Hindlimb muscle (tissue), 1 donor: ENCODE measurements around the gene TMPRSS2. TPM values are rescaled to one million over a fixed set of nuclear protein-coding genes. Genes with fewer than 3 reads are reported as not detected.

Source experiments
- DNase-seq: peaks from one replicate; pipeline ENCODE4 v3.0.0-alpha.2; 2013
- polyA plus RNA-seq: library from polyadenylated mRNA; unstranded; fragments of 120-200 nt; gene quantifications from one replicate; pipeline ENCODE4 v1.2.1, GENCODE V29; 2013; ENCODE audit not compliant: insufficient read length

Gene TMPRSS2
- polyA plus RNA-seq, 1 donor, result not detected

DNA sequence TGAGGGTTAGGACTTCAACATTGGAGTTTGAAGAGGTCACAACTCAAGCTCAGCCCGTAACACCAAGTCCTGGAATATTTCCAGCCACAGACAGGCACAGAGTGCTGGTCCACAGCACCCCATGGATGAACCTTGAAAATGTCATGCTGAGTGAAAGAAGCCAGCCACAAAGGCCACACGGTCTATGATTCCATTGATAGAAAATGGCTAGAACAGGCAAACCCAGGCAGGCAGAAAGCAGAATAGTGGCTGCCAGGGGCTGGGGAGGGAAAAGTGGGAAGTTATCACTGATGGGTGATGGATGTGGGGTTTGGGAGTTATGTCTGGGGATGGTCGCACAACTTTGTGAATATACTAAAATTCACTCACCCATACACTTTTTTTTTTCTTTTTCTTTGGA, 60.6 kb downstream of the TMPRSS2 start:
- DNase-seq, result no peak

DNA sequence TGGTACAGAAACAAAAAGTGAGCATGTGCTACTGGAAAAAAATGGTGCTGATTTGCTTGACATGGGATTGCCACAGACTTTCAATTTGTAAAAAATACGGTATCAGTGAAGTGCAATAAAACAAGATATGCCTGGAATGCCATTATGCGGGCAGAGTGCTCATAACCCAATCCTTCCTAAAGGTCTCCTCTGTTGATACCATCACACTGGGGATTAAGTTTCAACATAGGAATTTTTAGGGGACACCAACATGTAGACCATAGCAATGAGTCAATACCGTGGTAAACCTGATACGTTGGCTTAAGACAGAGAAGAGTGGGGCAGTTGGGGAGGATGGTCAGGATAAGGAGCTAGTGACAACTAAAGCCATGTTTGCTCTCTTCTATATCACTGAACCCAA, 61.4 kb downstream of the TMPRSS2 start:
- DNase-seq, result no peak

DNA sequence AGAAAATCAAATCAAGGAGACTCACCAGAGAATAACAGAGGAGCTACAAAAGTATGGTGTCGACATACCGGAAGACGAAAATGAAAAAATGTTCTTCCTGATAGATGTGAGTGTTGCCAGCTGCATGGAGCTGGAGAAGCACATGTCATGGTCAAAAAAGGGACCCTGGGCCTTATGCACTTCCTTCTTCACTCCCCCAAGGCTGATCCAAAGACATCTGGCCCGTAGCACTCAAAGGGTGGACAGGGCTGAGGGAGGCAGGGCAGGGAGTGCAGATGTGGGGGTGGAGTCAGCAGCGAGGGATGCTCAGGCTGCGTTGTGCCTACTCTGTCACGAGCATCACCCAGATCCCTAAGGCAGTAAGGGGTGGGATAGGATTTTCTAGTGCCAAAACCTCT, 62.5 kb downstream of the TMPRSS2 start:
- DNase-seq, result no peak

GRCh38 chr21:41444703-41445464, 63.1 kb downstream of the TMPRSS2 start:
- DNase-seq, result no peak

- DNase-seq, result no peak
Measured at GRCh38 chr21:41443562-41443961, 64.4 kb downstream of the TMPRSS2 start.

- DNase-seq, result no peak
Measured at GRCh38 chr21:41442481-41443186, 65.3 kb downstream of the TMPRSS2 start.

DNA sequence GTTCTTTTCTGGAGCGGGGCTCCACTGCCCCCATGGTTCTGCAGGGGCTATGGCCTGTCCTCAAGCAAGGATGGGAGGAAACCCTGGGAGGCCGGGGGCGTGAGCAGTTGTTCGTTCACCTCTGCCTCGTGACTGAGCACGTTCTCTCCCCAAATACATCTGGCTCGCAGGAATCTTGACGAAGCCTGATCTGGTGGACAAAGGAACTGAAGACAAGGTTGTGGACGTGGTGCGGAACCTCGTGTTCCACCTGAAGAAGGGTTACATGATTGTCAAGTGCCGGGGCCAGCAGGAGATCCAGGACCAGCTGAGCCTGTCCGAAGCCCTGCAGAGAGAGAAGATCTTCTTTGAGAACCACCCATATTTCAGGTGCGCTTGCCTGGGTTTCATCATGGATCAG, 66.4 kb downstream of the TMPRSS2 start:
- DNase-seq, result no peak

DNA sequence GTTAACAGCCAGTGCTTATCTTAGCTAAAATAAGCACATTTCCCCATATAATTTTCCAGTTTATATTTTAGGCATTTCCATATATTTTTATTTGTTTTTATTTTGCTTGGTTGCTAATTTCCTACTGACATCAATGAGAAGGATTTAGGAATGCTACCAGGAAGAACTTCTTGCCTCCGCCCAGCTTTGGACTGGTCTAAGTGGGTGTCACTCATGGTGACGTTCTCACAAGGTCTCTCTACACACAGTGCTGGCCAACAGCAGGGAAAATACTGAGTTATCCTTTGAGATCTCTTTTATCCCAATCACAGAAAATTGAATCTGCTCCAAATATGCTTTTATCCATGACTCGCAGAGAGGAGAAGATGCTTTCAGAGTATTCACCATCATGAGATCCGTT, 68.7 kb downstream of the TMPRSS2 start:
- no peak for DNase-seq

DNA sequence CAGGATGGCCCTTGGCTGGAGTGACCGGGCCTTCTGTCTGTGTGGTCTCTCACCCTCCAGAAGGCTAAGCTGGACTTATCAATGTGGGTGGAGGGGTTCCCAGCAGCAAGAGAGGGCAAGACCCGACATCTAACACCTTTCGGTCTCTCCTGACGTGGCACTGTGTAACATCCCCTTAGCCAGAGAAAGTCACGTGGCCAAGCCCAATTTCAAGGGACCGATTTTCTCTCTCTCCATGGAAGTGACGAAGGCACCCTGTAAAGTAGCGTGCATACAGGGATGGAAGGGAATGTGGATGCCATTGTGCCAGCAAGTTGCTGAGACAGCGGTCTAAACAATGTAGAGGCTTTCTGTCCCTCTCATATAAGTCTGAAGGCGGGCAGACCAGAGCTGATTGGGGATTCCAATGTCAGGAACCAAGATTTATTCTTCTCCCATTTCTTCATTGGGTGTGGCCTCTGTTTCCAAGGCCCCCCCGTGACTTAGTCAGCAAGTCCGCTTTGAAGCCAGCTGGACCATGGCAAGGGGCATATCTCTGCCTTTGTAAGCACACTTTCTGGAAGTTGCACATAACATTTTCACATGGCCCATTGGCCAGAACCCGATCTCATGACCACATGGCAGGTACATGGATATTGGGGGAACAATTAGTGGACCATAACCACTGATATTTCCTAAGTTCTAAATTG, 69.4 kb downstream of the TMPRSS2 start:
- no peak for DNase-seq

- no peak for DNase-seq
Measured at GRCh38 chr21:41437729-41438128, 70.2 kb downstream of the TMPRSS2 start.

DNA sequence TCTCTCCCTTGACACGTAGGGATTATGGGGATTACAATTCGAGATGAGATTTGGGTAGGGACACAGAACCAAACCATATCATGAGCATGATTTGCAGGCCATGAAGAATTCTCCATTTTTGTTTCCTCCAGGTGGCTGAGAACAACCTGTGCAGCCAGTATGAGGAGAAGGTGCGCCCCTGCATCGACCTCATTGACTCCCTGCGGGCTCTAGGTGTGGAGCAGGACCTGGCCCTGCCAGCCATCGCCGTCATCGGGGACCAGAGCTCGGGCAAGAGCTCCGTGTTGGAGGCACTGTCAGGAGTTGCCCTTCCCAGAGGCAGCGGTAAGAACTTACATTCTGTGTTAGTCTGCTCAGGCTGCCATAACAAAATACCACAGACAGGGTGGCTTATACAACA, 72.3 kb downstream of the TMPRSS2 start:
- DNase-seq, result no peak

DNA sequence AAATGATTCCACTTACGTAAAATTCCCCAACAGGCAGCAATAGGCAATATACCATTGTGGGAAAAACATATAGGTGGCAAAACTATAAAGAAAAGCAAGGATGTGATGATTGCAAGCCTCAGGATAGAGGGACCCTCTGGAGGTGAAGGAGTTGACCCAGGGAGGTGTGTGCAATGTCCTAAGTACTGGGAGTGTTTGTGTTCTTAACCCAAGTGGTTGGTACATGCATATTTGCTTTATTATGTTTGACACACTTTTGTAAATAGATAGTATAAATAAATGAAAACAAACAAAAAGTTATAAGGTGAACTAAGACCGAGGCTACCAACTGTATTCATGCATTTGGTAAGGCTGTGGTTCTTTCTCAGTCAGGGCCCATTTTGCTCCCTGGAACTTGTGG, 74.4 kb downstream of the TMPRSS2 start:
- no peak for DNase-seq

DNA sequence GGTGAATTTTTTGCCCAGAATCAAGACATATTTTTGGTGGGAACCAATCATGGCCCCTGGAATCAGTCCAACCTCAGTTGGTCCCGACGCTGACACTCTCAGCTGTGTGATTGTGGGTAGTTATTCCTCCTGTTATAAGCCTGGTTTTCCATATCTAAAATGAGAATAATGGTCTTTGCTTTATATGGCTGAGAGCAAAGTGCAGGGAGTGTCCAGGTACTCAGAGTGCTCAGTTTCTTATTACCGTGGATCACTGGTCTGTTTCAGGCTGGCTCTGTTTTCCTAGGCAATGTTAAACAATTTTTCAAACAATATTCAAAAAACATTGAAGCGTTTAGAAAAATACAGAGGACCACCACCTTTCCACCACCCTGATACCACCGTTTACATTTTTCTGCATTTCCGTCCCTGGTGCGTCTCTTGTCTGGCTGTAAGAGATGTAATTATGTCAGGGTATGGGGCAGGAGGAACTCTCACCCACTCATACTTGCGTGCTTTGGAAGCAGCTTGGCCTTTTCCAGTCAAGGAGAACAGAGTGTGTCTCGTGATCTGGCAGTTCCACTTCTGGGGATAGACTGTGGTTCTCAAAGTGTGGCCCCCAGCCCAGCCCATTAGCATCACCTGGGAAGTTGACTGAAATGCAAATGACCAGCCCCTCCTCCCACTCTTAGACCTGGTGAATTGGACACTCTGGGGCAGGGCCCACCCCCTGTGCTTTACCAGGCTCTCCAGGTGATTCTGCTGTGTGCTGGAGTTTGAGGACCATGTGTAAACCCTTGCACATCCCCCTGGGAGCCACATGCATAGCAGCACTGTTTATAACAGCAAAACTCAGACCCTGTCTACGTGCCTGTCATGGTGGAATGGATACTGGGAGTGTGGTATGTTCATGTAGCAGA, 75.1 kb downstream of the TMPRSS2 start:
- no peak for DNase-seq

DNA sequence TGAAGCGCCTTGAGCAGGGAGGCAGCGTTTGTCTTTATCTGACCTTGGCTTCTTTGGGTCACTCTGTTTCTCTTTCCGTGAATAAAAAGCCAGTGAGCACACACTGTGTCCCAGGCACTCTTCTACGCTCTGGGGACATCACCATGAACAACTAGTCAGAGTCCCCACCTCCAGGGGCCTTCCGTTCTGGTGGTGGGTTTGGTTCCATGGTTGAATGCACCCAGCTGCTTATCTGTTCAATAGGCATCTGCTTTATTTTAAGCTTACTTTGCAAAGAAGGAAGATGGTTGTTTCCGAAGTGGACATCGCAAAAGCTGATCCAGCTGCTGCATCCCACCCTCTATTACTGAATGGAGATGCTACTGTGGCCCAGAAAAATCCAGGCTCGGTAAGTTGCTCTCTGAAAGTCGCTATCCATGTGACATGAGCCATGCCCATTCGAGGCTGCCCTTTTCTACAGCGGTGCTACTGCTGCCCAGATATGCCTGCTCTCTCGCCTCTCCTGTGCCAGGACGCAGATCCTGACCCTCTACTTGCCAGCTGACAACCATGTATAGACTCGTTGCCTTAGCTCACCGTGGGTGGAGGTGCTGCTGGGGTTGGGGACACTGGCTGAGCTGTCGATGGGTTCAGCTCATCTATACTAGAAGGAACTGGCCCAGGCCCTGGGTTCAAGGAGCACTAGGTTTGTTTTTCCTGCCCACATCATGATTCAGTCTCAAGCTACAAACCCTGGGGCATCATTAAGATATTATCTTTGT, 76.0 kb downstream of the TMPRSS2 start:
- no peak for DNase-seq

GRCh38 chr21:41429925-41430491, 78.0 kb downstream of the TMPRSS2 start:
- no peak for DNase-seq

GRCh38 chr21:41429305-41429704, 78.7 kb downstream of the TMPRSS2 start:
- no peak for DNase-seq

- DNase-seq, result no peak
Measured at GRCh38 chr21:41428847-41429246, 79.1 kb downstream of the TMPRSS2 start.

GRCh38 chr21:41428311-41428710, 79.6 kb downstream of the TMPRSS2 start:
- DNase-seq, result no peak

DNA sequence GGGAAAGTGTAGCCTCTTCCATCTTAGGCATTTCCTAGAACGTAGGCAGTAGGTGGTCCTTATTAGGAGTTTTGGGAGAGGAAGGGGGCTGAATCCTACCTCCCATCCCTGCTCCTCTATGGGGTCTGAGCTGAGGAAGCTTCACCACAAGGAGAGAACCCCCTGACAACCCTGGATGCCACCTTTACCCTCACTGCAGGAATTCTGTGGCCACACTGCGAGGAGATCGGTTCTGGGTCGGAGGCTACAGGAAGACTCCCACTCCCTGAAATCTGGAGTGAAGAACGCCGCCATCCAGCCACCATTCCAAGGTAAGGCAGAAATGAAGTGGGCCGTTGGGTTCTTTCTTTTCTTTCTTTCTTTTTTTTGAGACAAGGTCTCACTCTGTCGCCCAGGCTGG, 80.4 kb downstream of the TMPRSS2 start:
- no peak for DNase-seq

GRCh38 chr21:41426676-41427404, 81.1 kb downstream of the TMPRSS2 start:
- no peak for DNase-seq
